Activated CD8-positive, alpha-beta T cell treated with anti-CD3 and anti-CD28 coated beads, Interleukin-2, amount 10 ng/mL, durations not matched to agents 7 days and 5 days (primary cell): Measurements from ENCODE around the gene SPSB2. TPM values are rescaled to one million over a fixed set of nuclear protein-coding genes. Genes with fewer than 3 reads are reported as not detected.

Source experiments
- ATAC-seq: fragments of 150-1000 bp; cut with Tn5 transposase; one replicate; pipeline ENCODE4 v1.10.0; 2021; ENCODE audit warnings: moderate library complexity
- CTCF ChIA-PET: fragments of 350-600 bp; sonication (Branson Sonifier 250); formaldehyde crosslinking; loops from one replicate; lab custom pipeline; 2021; ENCODE audit warnings: antibody characterized with exemption; lab: Charles Lee
- POLR2A ChIA-PET: fragments of 350-600 bp; sonication (Branson Sonifier 250); formaldehyde crosslinking; loops from one replicate; lab custom pipeline; 2021; ENCODE audit warnings: antibody characterized with exemption; lab: Charles Lee
- DNase-seq: peaks from one replicate; pipeline ENCODE4 v3.0.0-alpha.2; 2020
- H3K27ac Mint-ChIP-seq: one replicate; pipeline ENCODE4 v1.8.0; 2021; ENCODE audit warnings: mild to moderate bottlenecking, mixed read lengths
- H3K27me3 Mint-ChIP-seq: one replicate; pipeline ENCODE4 v1.8.0; 2021; ENCODE audit warnings: low read depth, mixed read lengths
- H3K36me3 Mint-ChIP-seq: one replicate; pipeline ENCODE4 v1.8.0; 2021; ENCODE audit warnings: low read depth, mixed read lengths
- H3K4me1 Mint-ChIP-seq: one replicate; pipeline ENCODE4 v1.8.0; 2021; ENCODE audit warnings: low read depth, mixed read lengths
- H3K4me3 Mint-ChIP-seq: one replicate; pipeline ENCODE4 v1.8.0; 2021; ENCODE audit warnings: mild to moderate bottlenecking, mixed read lengths
- H3K9me3 Mint-ChIP-seq: one replicate; pipeline ENCODE4 v1.8.0; 2022; ENCODE audit warnings: mixed read lengths; ENCODE audit not compliant: insufficient read depth
- total RNA-seq, 2 experiments: library from RNA; stranded (reverse); gene quantifications; one replicate each; pipeline ENCODE4 v1.2.3, GENCODE V29; 2021

Gene SPSB2
- total RNA-seq, 2 experiments from 2014 or later = 10.0 to 11.2 TPM

GRCh38 chr12:6831450-6831995 is 41.6 kb downstream of the SPSB2 start:
- POLR2A ChIA-PET = no interaction called here
- Mint-ChIP-seq H3K36me3 (no peaks in the 10 kb centered on the region), H3K9me3 (no peaks in the 10 kb centered on the region), H3K4me3 (no peak overlapping the region), H3K27ac (no peak overlapping the region), H3K27me3 (peaks cover 41% of the 10 kb centered on the region), H3K4me1 (peaks cover 20% of the 10 kb centered on the region)
- no peak for ATAC-seq
- no peak for DNase-seq
- CTCF ChIA-PET = interaction anchor here (4.1 to 9.2 kb wide), 2 partner anchors 18 to 78 kb away, joined by 35 to 130 read pairs; partner anchors contain the start of genes CDCA3, MLF2 and USP5

- H3K4me3 Mint-ChIP-seq = no peak overlapping the region
- no peak for ATAC-seq
- ChIA-PET POLR2A (interaction anchor here (0.6 to 1.0 kb wide), 2 partner anchors 41 to 56 kb away, joined by 3 read pairs; no protein-coding TSS in a partner anchor), CTCF (interaction anchor here (1.1 kb wide), 2 partner anchors 60 to 77 kb away, joined by 4 to 5 read pairs; partner anchors contain the start of gene MLF2)
- H3K36me3 Mint-ChIP-seq = no peaks in the 10 kb centered on the region
- H3K27ac Mint-ChIP-seq = no peak overlapping the region
- peaks cover 46% of the 10 kb centered on the region for H3K27me3 Mint-ChIP-seq
- H3K4me1 Mint-ChIP-seq = peaks cover 20% of the 10 kb centered on the region
- DNase-seq = no peak
- H3K9me3 Mint-ChIP-seq = no peaks in the 10 kb centered on the region
Observed at GRCh38 chr12:6830999-6831398, 42.1 kb downstream of the SPSB2 start.

- CTCF ChIA-PET = interaction anchor here (1.1 kb wide), 3 partner anchors 61 to 77 kb away, joined by 3 to 5 read pairs (median 4); partner anchors contain the start of gene MLF2
- no peak for ATAC-seq
- Mint-ChIP-seq H3K36me3 (no peaks in the 10 kb centered on the region), H3K4me3 (no peak overlapping the region), H3K4me1 (peaks cover 21% of the 10 kb centered on the region), H3K9me3 (no peaks in the 10 kb centered on the region), H3K27me3 (peaks cover 49% of the 10 kb centered on the region), H3K27ac (no peak overlapping the region)
- POLR2A ChIA-PET = interaction anchor here (0.6 to 1.0 kb wide), 2 partner anchors 41 to 56 kb away, joined by 3 read pairs; no protein-coding TSS in a partner anchor
- DNase-seq = no peak
Observed at GRCh38 chr12:6830286-6830890, 42.7 kb downstream of the SPSB2 start.

DNA sequence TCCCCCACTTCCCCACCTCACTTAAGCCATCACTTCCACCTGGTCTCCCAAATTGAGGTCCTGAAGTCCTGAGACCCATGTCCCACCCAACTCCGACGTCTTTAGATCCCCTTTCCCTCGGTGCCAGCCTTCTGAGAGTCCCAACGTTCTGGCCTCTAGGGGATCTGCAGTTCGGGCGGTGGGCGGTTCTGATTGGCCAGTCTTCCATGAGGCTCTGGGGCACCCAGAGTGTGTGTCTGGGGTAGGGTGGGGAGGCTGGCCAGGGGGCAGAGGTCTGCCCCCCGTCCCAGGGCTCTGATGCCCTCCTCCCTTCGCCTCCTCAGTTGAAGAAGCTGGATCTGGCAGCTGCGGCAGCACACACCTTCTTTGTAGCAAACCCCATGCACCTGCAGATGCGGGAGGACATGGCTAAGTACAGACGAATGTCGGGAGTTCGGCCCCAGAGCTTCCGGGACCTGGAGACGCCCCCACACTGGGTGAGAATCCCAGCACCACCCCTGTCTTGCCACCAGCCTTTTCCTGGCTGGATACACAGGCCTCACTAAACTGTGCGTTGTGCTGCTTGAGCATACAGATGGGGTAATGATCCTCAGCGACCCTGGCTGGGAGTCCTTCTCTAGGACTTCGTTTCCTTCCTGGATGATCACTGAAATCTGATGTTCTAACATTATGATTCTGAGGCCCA is 43.4 kb downstream of the SPSB2 start:
- H3K27me3 Mint-ChIP-seq = peaks cover 53% of the 10 kb centered on the region
- peaks cover 24% of the 10 kb centered on the region for H3K4me1 Mint-ChIP-seq
- ATAC-seq = no peak

DNA sequence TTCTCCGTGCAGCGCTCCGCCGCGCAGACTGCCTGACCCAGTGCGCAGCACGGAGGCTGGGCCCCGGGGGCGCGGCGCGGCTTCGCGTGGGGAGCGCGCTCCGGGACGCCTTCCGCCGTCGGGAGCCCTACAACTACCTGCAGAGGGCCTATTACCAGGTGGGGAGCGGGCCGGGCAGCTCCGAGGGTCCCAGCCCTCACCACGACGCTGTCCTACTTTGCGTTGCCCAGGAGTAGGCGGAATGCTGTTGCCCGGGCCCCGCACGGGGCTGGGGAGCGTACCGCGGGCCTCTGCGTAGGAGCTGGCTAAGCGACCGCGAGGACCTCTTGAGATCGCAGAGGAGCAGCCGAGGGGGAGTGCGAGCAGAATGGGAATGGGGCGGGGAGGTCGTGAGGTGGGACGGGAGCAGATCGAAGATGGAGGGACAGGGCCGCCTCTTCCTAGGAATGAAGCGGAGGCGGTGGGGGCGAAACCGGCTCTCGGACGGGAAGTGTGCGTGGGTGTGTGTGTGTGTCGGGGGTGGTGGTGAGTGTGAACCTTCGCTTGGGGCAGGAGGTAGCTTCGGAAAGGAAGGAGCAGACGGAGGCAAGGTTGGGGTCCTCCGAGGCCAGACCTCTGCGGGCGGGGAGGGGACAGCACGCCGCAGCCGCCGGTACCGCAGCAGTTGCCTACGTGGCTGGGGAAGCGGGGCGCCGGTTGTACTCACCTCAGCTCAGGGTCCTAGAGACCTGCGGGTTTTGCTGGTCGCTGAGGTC is 44.1 kb downstream of the SPSB2 start:
- peaks cover 24% of the 10 kb centered on the region for H3K4me1 Mint-ChIP-seq
- H3K36me3 Mint-ChIP-seq = no peaks in the 10 kb centered on the region
- H3K27ac Mint-ChIP-seq = no peak overlapping the region
- ChIA-PET CTCF (interaction anchor here (0.9 to 10.3 kb wide), 7 partner anchors 37 to 208 kb away, joined by 3 to 116 read pairs (median 3); partner anchors contain the start of genes MLF2 and SPSB2), POLR2A (interaction anchor here (0.7 to 1.6 kb wide), 7 partner anchors 22 to 209 kb away, joined by 3 to 6 read pairs (median 4); partner anchors contain the start of genes C12orf57, CDCA3, PTMS and RNU7-1)
- no peak for DNase-seq
- H3K4me3 Mint-ChIP-seq = peak overlapping the region; percentile 66
- peaks cover 57% of the 10 kb centered on the region for H3K27me3 Mint-ChIP-seq
- no peaks in the 10 kb centered on the region for H3K9me3 Mint-ChIP-seq
- peak; percentile 52 for ATAC-seq

More for the DNA sequence above, 43.4 kb downstream of the SPSB2 start:
- DNase-seq = no peak
- H3K36me3 Mint-ChIP-seq = no peaks in the 10 kb centered on the region
- ChIA-PET POLR2A (interaction anchor here (0.7 to 1.5 kb wide), 5 partner anchors 32 to 140 kb away, joined by 3 to 6 read pairs (median 4); partner anchors contain the start of genes C12orf57, PTMS, RNU7-1 and ZNF384), CTCF (interaction anchor here (0.9 to 10.3 kb wide), 7 partner anchors 40 to 209 kb away, joined by 3 to 116 read pairs (median 3); partner anchors contain the start of genes MLF2 and SPSB2)
- H3K27ac Mint-ChIP-seq = no peak overlapping the region
- peak overlapping the region; percentile 66 for H3K4me3 Mint-ChIP-seq
- no peaks in the 10 kb centered on the region for H3K9me3 Mint-ChIP-seq

DNA sequence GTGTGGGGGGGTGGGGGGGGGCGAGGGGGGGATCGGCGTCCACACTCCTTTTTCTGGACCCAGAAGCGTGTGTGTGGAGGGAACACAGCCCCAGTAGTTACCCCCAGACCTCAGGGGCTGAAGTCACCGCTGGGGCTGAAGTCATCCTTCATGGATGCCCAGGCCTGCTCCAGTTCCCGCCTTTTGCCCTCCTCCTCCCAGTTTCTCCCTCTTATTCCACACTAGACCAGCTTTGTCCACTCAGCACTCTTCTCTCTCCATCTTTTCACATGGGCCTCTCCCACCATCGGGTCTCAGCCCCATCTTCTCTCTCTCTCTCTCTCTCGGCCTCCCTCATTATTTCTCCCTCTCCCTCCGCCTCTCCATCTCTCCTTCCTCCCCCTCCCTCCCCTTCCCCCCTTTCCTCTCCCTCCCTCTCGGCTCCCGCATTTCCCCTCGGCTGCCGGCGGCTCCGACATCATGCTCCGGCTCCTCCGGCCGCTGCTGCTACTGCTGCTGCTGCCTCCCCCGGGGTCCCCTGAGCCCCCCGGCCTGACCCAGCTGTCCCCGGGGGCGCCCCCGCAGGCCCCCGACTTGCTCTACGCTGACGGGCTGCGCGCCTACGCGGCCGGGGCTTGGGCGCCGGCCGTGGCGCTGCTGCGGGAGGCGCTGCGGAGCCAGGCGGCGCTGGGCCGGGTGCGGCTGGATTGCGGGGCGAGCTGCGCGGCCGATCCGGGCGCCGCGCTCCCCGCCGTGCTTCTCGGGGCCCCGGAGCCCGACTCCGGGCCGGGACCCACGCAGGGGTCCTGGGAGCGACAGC is 44.9 kb downstream of the SPSB2 start, which contains the start of gene P3H3:
P3H3 (plus strand) TSS at position 426 of the 799 bp plus-strand sequence; CDS start at position 460, 34 bp downstream.
- POLR2A ChIA-PET = interaction anchor here (0.7 to 1.6 kb wide), 6 partner anchors 23 to 208 kb away, joined by 3 to 6 read pairs (median 4); partner anchors contain the start of genes C12orf57, CDCA3, PTMS and RNU7-1
- Mint-ChIP-seq H3K9me3 (no peaks in the 10 kb centered on the region), H3K27me3 (peaks cover 62% of the 10 kb centered on the region), H3K4me3 (peak within 1 kb of the TSS; percentile 66), H3K27ac (no peak within 1 kb of the TSS), H3K36me3 (no peaks in the 10 kb centered on the region), H3K4me1 (peaks cover 24% of the 10 kb centered on the region)
- ATAC-seq = peak; percentile 69
- CTCF ChIA-PET = interaction anchor here (0.9 to 10.3 kb wide), 11 partner anchors 8 to 207 kb away, joined by 3 to 116 read pairs (median 3); partner anchors contain the start of genes MLF2 and SPSB2
- DNase-seq = no peak

GRCh38 chr12:6827437-6827911 is 45.6 kb downstream of the SPSB2 start:
- H3K9me3 Mint-ChIP-seq = no peaks in the 10 kb centered on the region
- peaks cover 24% of the 10 kb centered on the region for H3K4me1 Mint-ChIP-seq
- H3K36me3 Mint-ChIP-seq = no peaks in the 10 kb centered on the region
- DNase-seq = peak; percentile 56
- ATAC-seq = no peak
- H3K27ac Mint-ChIP-seq = no peak overlapping the region
- POLR2A ChIA-PET = no interaction called here
- CTCF ChIA-PET = interaction anchor here (0.9 to 10.3 kb wide), 6 partner anchors 8 to 74 kb away, joined by 3 to 116 read pairs (median 4); partner anchors contain the start of gene MLF2
- peak overlapping the region; percentile 37 for H3K4me3 Mint-ChIP-seq
- peaks cover 68% of the 10 kb centered on the region for H3K27me3 Mint-ChIP-seq

DNA sequence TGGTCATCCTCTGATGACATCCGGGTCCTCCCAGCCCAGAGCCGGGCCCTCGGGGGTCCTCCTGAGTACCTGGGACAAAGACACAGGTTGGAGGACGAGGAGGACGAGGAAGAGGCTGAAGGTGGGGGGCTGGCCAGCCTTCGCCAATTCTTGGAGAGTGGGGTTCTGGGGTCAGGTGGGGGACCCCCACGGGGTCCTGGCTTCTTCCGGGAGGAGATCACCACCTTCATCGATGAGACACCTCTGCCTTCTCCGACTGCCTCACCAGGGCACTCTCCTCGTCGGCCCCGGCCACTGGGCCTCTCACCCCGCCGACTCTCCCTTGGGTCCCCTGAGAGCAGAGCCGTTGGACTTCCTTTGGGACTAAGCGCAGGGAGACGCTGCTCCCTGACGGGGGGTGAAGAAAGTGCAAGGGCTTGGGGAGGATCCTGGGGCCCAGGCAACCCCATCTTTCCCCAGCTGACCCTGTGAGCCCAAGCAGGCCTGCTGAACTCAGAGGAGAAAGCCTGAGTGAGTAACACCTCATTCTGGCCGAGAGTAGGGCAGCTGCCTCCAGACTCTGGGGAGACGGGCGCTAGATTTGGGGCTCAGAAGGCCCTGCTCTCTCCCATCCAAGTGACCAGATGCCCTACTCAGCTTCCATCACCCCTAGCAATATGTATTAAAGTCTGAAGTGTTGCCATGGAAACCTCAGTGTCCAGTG is 46.2 kb downstream of the SPSB2 start:
- Mint-ChIP-seq H3K9me3 (no peaks in the 10 kb centered on the region), H3K27ac (no peak overlapping the region), H3K36me3 (no peaks in the 10 kb centered on the region), H3K4me3 (peak overlapping the region; percentile 37), H3K4me1 (peaks cover 29% of the 10 kb centered on the region), H3K27me3 (peaks cover 74% of the 10 kb centered on the region)
- ATAC-seq = no peak
- DNase-seq = no peak
- POLR2A ChIA-PET = no interaction called here
- CTCF ChIA-PET = interaction anchor here (0.9 to 10.3 kb wide), 13 partner anchors 8 to 74 kb away, joined by 3 to 116 read pairs (median 4); partner anchors contain the start of genes CD4, CDCA3, MLF2 and USP5

GRCh38 chr12:6826125-6826733 is 46.9 kb downstream of the SPSB2 start:
- DNase-seq = no peak
- no peak for ATAC-seq
- H3K36me3 Mint-ChIP-seq = no peaks in the 10 kb centered on the region

More at GRCh38 chr12:6826125-6826733, 46.9 kb downstream of the SPSB2 start:
- no peaks in the 10 kb centered on the region for H3K9me3 Mint-ChIP-seq
- H3K27me3 Mint-ChIP-seq = peaks cover 73% of the 10 kb centered on the region
- ChIA-PET CTCF (interaction anchor here (0.8 to 10.3 kb wide), 16 partner anchors 9 to 255 kb away, joined by 3 to 116 read pairs (median 6); partner anchors contain the start of genes CD4, CDCA3, MLF2 and USP5), POLR2A (interaction anchor here (0.8 kb wide), 1 partner anchor 51 kb away, joined by 3 read pairs; no protein-coding TSS in a partner anchor)
- no peak overlapping the region for H3K4me3 Mint-ChIP-seq
- no peak overlapping the region for H3K27ac Mint-ChIP-seq
- H3K4me1 Mint-ChIP-seq = peaks cover 31% of the 10 kb centered on the region
